ENCODE data around the gene CHIA. TPM values are rescaled to one million over a fixed set of nuclear protein-coding genes. Genes with fewer than 3 reads are reported as not detected.
"Not testable (repeated sequence)": the region's sequence is repeated elsewhere in the genome, so short reads cannot be mapped to it uniquely, and the experiment has no call there.

The CHIA gene
- total RNA-seq, 1 experiment from 2014 or later: not detected

GRCh38 chr1:111358964-111359363 lies 68.3 kb downstream of the CHIA start:
- CTCF ChIA-PET: no interaction called here
- no TSS peak for BruUV-seq (replicated peaks)
- H3K36me3 Mint-ChIP-seq (ENCODE audit: insufficient read depth, unreplicated experiment): no peaks in the 10 kb centered on the region
- no peaks in the 10 kb centered on the region for H3K4me1 Mint-ChIP-seq (ENCODE audit: insufficient read depth, unreplicated experiment)
- no peaks in the 10 kb centered on the region for H3K9me3 Mint-ChIP-seq (ENCODE audit: unreplicated experiment)
- DNase-seq (ENCODE audit: unreplicated experiment): no peak
- no peak for TF ChIP-seq CTCF (IDR thresholded peaks at IDR 0.05; ENCODE audit: unreplicated experiment)
- POLR2A ChIA-PET: no interaction called here
- no peaks in the 10 kb centered on the region for H3K27me3 Mint-ChIP-seq (ENCODE audit: insufficient read depth, unreplicated experiment)
- intact Hi-C loops (cut with micrococcal nuclease): no loop called here
- no peak overlapping the region for H3K4me3 Mint-ChIP-seq (ENCODE audit: unreplicated experiment)
- H3K27ac Mint-ChIP-seq (ENCODE audit: low read depth, unreplicated experiment): no peak overlapping the region

- H3K27me3 Mint-ChIP-seq (ENCODE audit: insufficient read depth, unreplicated experiment): no peaks in the 10 kb centered on the region
- H3K4me3 Mint-ChIP-seq (ENCODE audit: unreplicated experiment): no peak overlapping the region
- no peaks in the 10 kb centered on the region for H3K9me3 Mint-ChIP-seq (ENCODE audit: unreplicated experiment)
- no peak overlapping the region for H3K27ac Mint-ChIP-seq (ENCODE audit: low read depth, unreplicated experiment)
- no peak for DNase-seq (ENCODE audit: unreplicated experiment)
- ChIA-PET POLR2A (no interaction called here), CTCF (no interaction called here)
- no TSS peak for BruUV-seq (replicated peaks)
- intact Hi-C loops (cut with micrococcal nuclease): no loop called here
- no peak for TF ChIP-seq CTCF (IDR thresholded peaks at IDR 0.05; ENCODE audit: unreplicated experiment)
- no peaks in the 10 kb centered on the region for H3K4me1 Mint-ChIP-seq (ENCODE audit: insufficient read depth, unreplicated experiment)
- no peaks in the 10 kb centered on the region for H3K36me3 Mint-ChIP-seq (ENCODE audit: insufficient read depth, unreplicated experiment)
Observed at GRCh38 chr1:111359376-111359775, 68.7 kb downstream of the CHIA start.

GRCh38 chr1:111360257-111360656 lies 69.6 kb downstream of the CHIA start:
- H3K36me3 Mint-ChIP-seq (ENCODE audit: insufficient read depth, unreplicated experiment); H3K9me3 Mint-ChIP-seq (ENCODE audit: unreplicated experiment); H3K27ac Mint-ChIP-seq (ENCODE audit: low read depth, unreplicated experiment); BruUV-seq (replicated peaks); H3K4me3 Mint-ChIP-seq (ENCODE audit: unreplicated experiment); DNase-seq (ENCODE audit: unreplicated experiment); H3K27me3 Mint-ChIP-seq (ENCODE audit: insufficient read depth, unreplicated experiment); H3K4me1 Mint-ChIP-seq (ENCODE audit: insufficient read depth, unreplicated experiment); intact Hi-C loops (cut with micrococcal nuclease); POLR2A ChIA-PET: not testable (repeated sequence)
- CTCF ChIA-PET: interaction anchor here (0.6 kb wide), 1 partner anchor 83 kb away, joined by 4 read pairs; no protein-coding TSS in a partner anchor

GRCh38 chr1:111361761-111362160 lies 71.1 kb downstream of the CHIA start:
- no TSS peak for BruUV-seq (replicated peaks)
- peaks cover 12% of the 10 kb centered on the region for H3K4me1 Mint-ChIP-seq (ENCODE audit: insufficient read depth, unreplicated experiment)

More at GRCh38 chr1:111361761-111362160, 71.1 kb downstream of the CHIA start:
- Mint-ChIP-seq H3K27ac (ENCODE audit: low read depth, unreplicated experiment) (no peak overlapping the region), H3K9me3 (ENCODE audit: unreplicated experiment) (no peaks in the 10 kb centered on the region), H3K36me3 (ENCODE audit: insufficient read depth, unreplicated experiment) (no peaks in the 10 kb centered on the region), H3K27me3 (ENCODE audit: insufficient read depth, unreplicated experiment) (no peaks in the 10 kb centered on the region), H3K4me3 (ENCODE audit: unreplicated experiment) (no peak overlapping the region)
- no peak for TF ChIP-seq CTCF (IDR thresholded peaks at IDR 0.05; ENCODE audit: unreplicated experiment)
- DNase-seq (ENCODE audit: unreplicated experiment): no peak
- CTCF ChIA-PET: no interaction called here
- intact Hi-C loops (cut with micrococcal nuclease): no loop called here
- POLR2A ChIA-PET: no interaction called here
